HepG2 (cell line): ENCODE data around the gene ABCC8. TPM values are rescaled to one million over a fixed set of nuclear protein-coding genes. Genes with fewer than 3 reads are reported as not detected.
A peak's percentile ranks its signal among the peaks of the same experiment; 100 is the strongest.

Experiments
- ATAC-seq: fragments of 200-7000 bp; cut with Tn5 transposase; 3 replicates; pipeline ENCODE4 v1.9.1; 2020; ENCODE audit warnings: mild to moderate bottlenecking, moderate library complexity
- BruUV-seq: library from RNA; stranded (reverse); fragments of 400-500 nt; replicated peaks from 2 replicates; lab custom pipeline; 2021; lab: Mats Ljungman, UMichigan
- CTCF ChIA-PET: fragments of 300-600 bp; formaldehyde crosslinking; extraction: SDS; loops from one replicate; lab custom pipeline; 2021; ENCODE audit warnings: low total read pairs, inconsistent platforms, low intra/inter-chr PET ratio; lab: Yijun Ruan, JAX
- POLR2A ChIA-PET: fragments of 350-600 bp; sonication (Branson Sonifier 250); formaldehyde crosslinking; loops from one replicate; lab custom pipeline; 2020; ENCODE audit warnings: antibody characterized with exemption, inconsistent platforms; lab: Yijun Ruan, JAX
- DNase-seq: peaks from one replicate; pipeline ENCODE4 v3.0.0-alpha.2; 2015; ENCODE audit warnings: low spot score
- FAIRE-seq: peaks from 3 replicates; lab custom pipeline; 2011; peaks lifted over from hg19 to GRCh38; lab: Jason Lieb, UNC
- H2AFZ ChIP-seq: one replicate; pipeline ENCODE4 v1.6.1; 2011; ENCODE audit warnings: low read length, inconsistent platforms
- H3K27ac ChIP-seq: fragments of 300-600 bp; 3 replicates; pipeline ENCODE4 v1.8.0; 2011; ENCODE audit warnings: mixed run types, mild to moderate bottlenecking, mixed read lengths, low read length, inconsistent platforms; ENCODE audit not compliant: insufficient read depth; ENCODE audit errors: extremely low read length
- H3K27me3 ChIP-seq, 2 experiments: fragments of 200-600 bp in 1 of 2; 2 replicates in 1 of 2; 3 replicates in 1 of 2; pipeline versions ENCODE4 v1.6.0 to v1.8.0; 2011; ENCODE audit warnings: low read length in 2 of 2, mild to moderate bottlenecking in 2 of 2, moderate library complexity in 2 of 2, inconsistent platforms in 1 of 2; ENCODE audit not compliant: insufficient read depth in 2 of 2, control insufficient read depth in 1 of 2
- H3K36me3 ChIP-seq, 2 experiments: fragments of 200-600 bp in 1 of 2; replicated peaks in 1 of 2; 2 replicates in 1 of 2; 3 replicates in 1 of 2; pipeline versions ENCODE4 v1.5.1 to v1.8.0; 2011; ENCODE audit warnings: low read length in 2 of 2, inconsistent platforms in 1 of 2; ENCODE audit not compliant: insufficient read depth in 2 of 2, control insufficient read depth in 1 of 2
- H3K4me1 ChIP-seq: 2 replicates; pipeline ENCODE4 v1.5.1; 2012; ENCODE audit warnings: low read length, inconsistent platforms; ENCODE audit not compliant: insufficient read depth
- H3K4me2 ChIP-seq: 2 replicates; pipeline ENCODE4 v1.6.0; 2011; ENCODE audit warnings: low read depth, low read length, inconsistent platforms
- H3K4me3 ChIP-seq, 3 experiments: fragments of 200-600 bp in 1 of 3; sonication (generic), shearing (Covaris generic) in 1 of 3; replicated peaks in 1 of 3; 2 replicates each; pipeline ENCODE4 v1.5.1; 2011 to 2016; ENCODE audit warnings: low read length in 3 of 3, inconsistent platforms in 2 of 3, low read depth in 2 of 3, mild to moderate bottlenecking in 2 of 3, control low read depth in 1 of 3, mixed read lengths in 1 of 3; ENCODE audit not compliant: insufficient read depth in 1 of 3
- H3K79me2 ChIP-seq: one replicate; pipeline ENCODE4 v1.6.1; 2011; ENCODE audit warnings: low read length, inconsistent platforms; ENCODE audit not compliant: insufficient read depth
- H3K9ac ChIP-seq: 2 replicates; pipeline ENCODE4 v1.6.0; 2011; ENCODE audit warnings: mild to moderate bottlenecking, low read depth, low read length, inconsistent platforms; ENCODE audit not compliant: insufficient read depth
- H3K9me3 ChIP-seq: 2 replicates; pipeline ENCODE4 v1.5.1; 2012; ENCODE audit warnings: mild to moderate bottlenecking, low read length
- H4K20me1 ChIP-seq: 2 replicates; pipeline ENCODE4 v1.6.0; 2011; ENCODE audit warnings: inconsistent platforms, mild to moderate bottlenecking, low read length, moderate library complexity; ENCODE audit not compliant: insufficient read depth
- MIER2 ChIP-seq: IDR thresholded peaks from 2 replicates; pipeline ENCODE4 v1.6.1; 2016; ENCODE audit warnings: missing biosample characterization, missing genetic modification reagents
- NFAT5 ChIP-seq: sonication (generic); formaldehyde crosslinking; IDR thresholded peaks from 2 replicates; pipeline ENCODE4 v1.4.0; 2020; ENCODE audit warnings: missing genetic modification reagents
- NFATC3 ChIP-seq: sonication (generic); formaldehyde crosslinking; IDR thresholded peaks from 2 replicates; pipeline ENCODE4 v1.5.1; 2020; ENCODE audit warnings: mild to moderate bottlenecking, missing genetic modification reagents
- PAWR ChIP-seq: sonication (generic); formaldehyde crosslinking; IDR thresholded peaks from 2 replicates; pipeline ENCODE4 v1.4.0; 2020; ENCODE audit warnings: missing genetic modification reagents, mild to moderate bottlenecking, borderline replicate concordance
- SRY ChIP-seq: sonication (generic); formaldehyde crosslinking; IDR thresholded peaks from 2 replicates; pipeline ENCODE4 v1.8.0; 2022; ENCODE audit warnings: mild to moderate bottlenecking, missing genetic modification reagents
- ZNF549 ChIP-seq: sonication (generic); formaldehyde crosslinking; IDR thresholded peaks from 2 replicates; pipeline ENCODE4 v1.5.0; 2020; ENCODE audit warnings: missing genetic modification reagents
- ZNF572 ChIP-seq: sonication (generic); formaldehyde crosslinking; IDR thresholded peaks from 2 replicates; pipeline ENCODE4 v1.5.1; 2020; ENCODE audit warnings: mild to moderate bottlenecking, missing genetic modification reagents
- WGBS: methylation state at CpG from one replicate; pipeline ENCODE4 v1.1.6; 2017; ENCODE audit warnings: low lambda C conversion rate; 5-methylcytosine and 5-hydroxymethylcytosine counted together
- in situ Hi-C: cut with HindIII; loops from 2 replicates; pipeline ENCODE4 v1.10.0; 2017; ENCODE audit warnings: low pct_unique_long_range_greater_than_20kb; ENCODE audit not compliant: extremely low pct_ligation_motif_present
- intact Hi-C: fragments of 100-400 bp; cut with micrococcal nuclease; formaldehyde crosslinking; loops from one replicate; pipeline ENCODE4 v1.10.0; 2022; ENCODE audit not compliant: unreplicated experiment
- polyA plus RNA-seq, 8 experiments: library from polyadenylated mRNA; depleted of rRNA in 3 of 8; stranded (reverse) in 7 of 8; unstranded in 1 of 8; fragments of >200 nt; fragmentation: Illumina TruSeq in 4 of 8; extraction: Trizol in 4 of 8; gene quantifications; 2 replicates each; pipeline versions ENCODE4 v1.2.1 to v1.2.3, GENCODE V29; 2011 to 2016; ENCODE audit warnings: low read depth in 4 of 8, missing spikeins in 1 of 8, mixed read lengths in 1 of 8; ENCODE audit not compliant: insufficient read depth in 1 of 8
- total RNA-seq, 5 experiments: library from RNA; depleted of rRNA; stranded (reverse); fragments of >200 nt; fragmentation: Illumina TruSeq; extraction: Trizol; gene quantifications; 2 replicates each; pipeline ENCODE4 v1.2.3, GENCODE V29; 2016; ENCODE audit warnings: low read depth in 1 of 5
- TF ChIP-seq, protein P1 (sequence below), 2 experiments: IDR thresholded peaks; 2 replicates each; pipeline ENCODE4 v1.6.1; 2011 to 2012; ENCODE audit warnings: low read length in 2 of 2, borderline replicate concordance in 1 of 2, low read depth in 1 of 2, mild to moderate bottlenecking in 1 of 2, moderate library complexity in 1 of 2

Gene ABCC8
- total and polyA plus RNA-seq, 2 of the 13 experiments (the other 11 are each of a cell fraction or from before 2014, with no cell fraction given), result not detected

- WGBS, result 10% methylated on average over 6 of the region's 6 CpGs
- CTCF ChIA-PET, result no interaction called here
- TF ChIP-seq SRY (CRISPR knock-in tag), result no peak
- no peak for TF ChIP-seq NFATC3 (CRISPR knock-in tag)
- TF ChIP-seq, protein P1, sequence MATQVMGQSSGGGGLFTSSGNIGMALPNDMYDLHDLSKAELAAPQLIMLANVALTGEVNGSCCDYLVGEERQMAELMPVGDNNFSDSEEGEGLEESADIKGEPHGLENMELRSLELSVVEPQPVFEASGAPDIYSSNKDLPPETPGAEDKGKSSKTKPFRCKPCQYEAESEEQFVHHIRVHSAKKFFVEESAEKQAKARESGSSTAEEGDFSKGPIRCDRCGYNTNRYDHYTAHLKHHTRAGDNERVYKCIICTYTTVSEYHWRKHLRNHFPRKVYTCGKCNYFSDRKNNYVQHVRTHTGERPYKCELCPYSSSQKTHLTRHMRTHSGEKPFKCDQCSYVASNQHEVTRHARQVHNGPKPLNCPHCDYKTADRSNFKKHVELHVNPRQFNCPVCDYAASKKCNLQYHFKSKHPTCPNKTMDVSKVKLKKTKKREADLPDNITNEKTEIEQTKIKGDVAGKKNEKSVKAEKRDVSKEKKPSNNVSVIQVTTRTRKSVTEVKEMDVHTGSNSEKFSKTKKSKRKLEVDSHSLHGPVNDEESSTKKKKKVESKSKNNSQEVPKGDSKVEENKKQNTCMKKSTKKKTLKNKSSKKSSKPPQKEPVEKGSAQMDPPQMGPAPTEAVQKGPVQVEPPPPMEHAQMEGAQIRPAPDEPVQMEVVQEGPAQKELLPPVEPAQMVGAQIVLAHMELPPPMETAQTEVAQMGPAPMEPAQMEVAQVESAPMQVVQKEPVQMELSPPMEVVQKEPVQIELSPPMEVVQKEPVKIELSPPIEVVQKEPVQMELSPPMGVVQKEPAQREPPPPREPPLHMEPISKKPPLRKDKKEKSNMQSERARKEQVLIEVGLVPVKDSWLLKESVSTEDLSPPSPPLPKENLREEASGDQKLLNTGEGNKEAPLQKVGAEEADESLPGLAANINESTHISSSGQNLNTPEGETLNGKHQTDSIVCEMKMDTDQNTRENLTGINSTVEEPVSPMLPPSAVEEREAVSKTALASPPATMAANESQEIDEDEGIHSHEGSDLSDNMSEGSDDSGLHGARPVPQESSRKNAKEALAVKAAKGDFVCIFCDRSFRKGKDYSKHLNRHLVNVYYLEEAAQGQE (IDR thresholded peaks at IDR 0.05; ENCODE audit: borderline replicate concordance in 1 of 2, low read depth in 1 of 2, low read length in 2 of 2), result peak in 1 of 2 experiments; percentile 82; a peak in 3 of 4 replicates
- TF ChIP-seq MIER2, result 0 out of 2 replicates have a peak, but pooled peaks have one; percentile 33
- no peak for TF ChIP-seq NFAT5
- no peak for TF ChIP-seq ZNF549
- no peak for TF ChIP-seq PAWR (CRISPR knock-in tag)
- TF ChIP-seq ZNF572 (CRISPR knock-in tag), result no peak
- TF ChIP-seq, all 625 proteins: peak for 2
- H3K27me3 ChIP-seq, result peaks cover 5 to 51% of the 10 kb centered on the region in 2 experiments
- H3K9ac ChIP-seq, result no peak overlapping the region
- H3K36me3 ChIP-seq, result no peaks in the 10 kb centered on the region
- no peaks in the 10 kb centered on the region for H4K20me1 ChIP-seq
- no peaks in the 10 kb centered on the region for H3K79me2 ChIP-seq
- H3K9me3 ChIP-seq, result no peaks in the 10 kb centered on the region
- no peak overlapping the region for H3K4me2 ChIP-seq
- H2AFZ ChIP-seq, result no peak overlapping the region
- ATAC-seq (no peak), DNase-seq (no peak), FAIRE-seq (no peak)
- H3K27ac ChIP-seq, result no peak overlapping the region
- BruUV-seq, result no TSS peak
- no peaks in the 10 kb centered on the region for H3K4me1 ChIP-seq
- POLR2A ChIA-PET, result no interaction called here
- in situ Hi-C loops, result no loop called here
- intact Hi-C loops, result no loop called here
- no peak overlapping the region for H3K4me3 ChIP-seq
Measured at GRCh38 chr11:17478070-17478469, 1.4 kb upstream of the ABCC8 start.
